Osteocyte (in vitro differentiated cells): Measurements from ENCODE around the gene EFNA5. TPM values are rescaled to one million over a fixed set of nuclear protein-coding genes. Genes with fewer than 3 reads are reported as not detected.

Source experiments
- DNase-seq: peaks from one replicate; pipeline ENCODE4 v3.0.0; 2021; ENCODE audit warnings: mixed read lengths; ENCODE audit not compliant: unreplicated experiment; ENCODE audit errors: extremely low spot score
- H3K27ac Mint-ChIP-seq: one replicate; pipeline ENCODE4 v1.8.0; 2021; ENCODE audit warnings: mild to moderate bottlenecking, mixed read lengths; ENCODE audit not compliant: unreplicated experiment
- H3K27me3 Mint-ChIP-seq: one replicate; pipeline ENCODE4 v1.8.0; 2021; ENCODE audit warnings: mixed read lengths; ENCODE audit not compliant: unreplicated experiment
- H3K36me3 Mint-ChIP-seq: one replicate; pipeline ENCODE4 v1.8.0; 2021; ENCODE audit warnings: mixed read lengths; ENCODE audit not compliant: unreplicated experiment
- H3K4me1 Mint-ChIP-seq: one replicate; pipeline ENCODE4 v1.8.0; 2021; ENCODE audit warnings: mixed read lengths; ENCODE audit not compliant: unreplicated experiment
- H3K4me3 Mint-ChIP-seq: one replicate; pipeline ENCODE4 v1.8.0; 2021; ENCODE audit warnings: mild to moderate bottlenecking, moderate library complexity, mixed read lengths; ENCODE audit not compliant: unreplicated experiment
- H3K9me3 Mint-ChIP-seq: one replicate; pipeline ENCODE4 v1.8.0; 2021; ENCODE audit warnings: mixed read lengths; ENCODE audit not compliant: unreplicated experiment
- total RNA-seq: library from RNA; stranded (reverse); gene quantifications from 2 replicates; pipeline ENCODE4 v1.2.1, GENCODE V29; 2021
- TF ChIP-seq, protein P1 (sequence below): fragments of 200-600 bp; sonication (generic); IDR thresholded peaks from 2 replicates; pipeline ENCODE4 v1.5.0; 2021; ENCODE audit warnings: antibody characterized with exemption, mild to moderate bottlenecking, moderate library complexity

EFNA5 gene
- total RNA-seq, 1 donor from 2014 or later = 34.2 TPM

DNA sequence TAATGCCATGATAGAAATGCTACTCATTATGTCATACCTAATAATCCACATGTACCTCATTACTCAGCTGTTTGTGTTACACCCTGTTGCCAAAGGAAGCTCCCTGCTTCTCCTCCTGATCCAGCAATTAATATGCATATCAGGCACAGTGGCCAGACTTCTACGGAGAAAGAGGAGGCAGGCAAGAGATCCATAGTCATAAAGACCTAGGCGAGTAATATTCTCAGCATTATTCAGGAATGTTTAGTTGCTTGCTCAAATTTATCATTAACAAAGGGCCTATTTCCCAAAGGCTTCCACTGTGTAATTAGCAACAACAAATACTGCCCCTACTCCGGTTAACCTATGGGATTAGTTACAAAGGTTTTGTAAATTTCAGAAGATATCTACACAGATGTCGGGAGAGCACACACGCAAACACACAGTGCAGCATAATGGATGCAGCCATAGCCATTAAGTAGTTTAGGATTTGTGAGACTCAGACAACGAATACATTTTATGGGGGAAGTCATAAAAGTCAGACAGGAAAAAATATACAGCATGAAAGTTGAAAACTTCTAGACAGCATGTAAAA is 192.6 kb downstream of the EFNA5 start:
- Mint-ChIP-seq H3K4me1 (peaks cover 11% of the 10 kb centered on the region), H3K36me3 (no peaks in the 10 kb centered on the region), H3K4me3 (no peak overlapping the region), H3K27ac (no peak overlapping the region), H3K27me3 (no peaks in the 10 kb centered on the region), H3K9me3 (no peaks in the 10 kb centered on the region)
- DNase-seq = no peak
- TF ChIP-seq, protein P1, sequence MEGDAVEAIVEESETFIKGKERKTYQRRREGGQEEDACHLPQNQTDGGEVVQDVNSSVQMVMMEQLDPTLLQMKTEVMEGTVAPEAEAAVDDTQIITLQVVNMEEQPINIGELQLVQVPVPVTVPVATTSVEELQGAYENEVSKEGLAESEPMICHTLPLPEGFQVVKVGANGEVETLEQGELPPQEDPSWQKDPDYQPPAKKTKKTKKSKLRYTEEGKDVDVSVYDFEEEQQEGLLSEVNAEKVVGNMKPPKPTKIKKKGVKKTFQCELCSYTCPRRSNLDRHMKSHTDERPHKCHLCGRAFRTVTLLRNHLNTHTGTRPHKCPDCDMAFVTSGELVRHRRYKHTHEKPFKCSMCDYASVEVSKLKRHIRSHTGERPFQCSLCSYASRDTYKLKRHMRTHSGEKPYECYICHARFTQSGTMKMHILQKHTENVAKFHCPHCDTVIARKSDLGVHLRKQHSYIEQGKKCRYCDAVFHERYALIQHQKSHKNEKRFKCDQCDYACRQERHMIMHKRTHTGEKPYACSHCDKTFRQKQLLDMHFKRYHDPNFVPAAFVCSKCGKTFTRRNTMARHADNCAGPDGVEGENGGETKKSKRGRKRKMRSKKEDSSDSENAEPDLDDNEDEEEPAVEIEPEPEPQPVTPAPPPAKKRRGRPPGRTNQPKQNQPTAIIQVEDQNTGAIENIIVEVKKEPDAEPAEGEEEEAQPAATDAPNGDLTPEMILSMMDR = no peak

DNA sequence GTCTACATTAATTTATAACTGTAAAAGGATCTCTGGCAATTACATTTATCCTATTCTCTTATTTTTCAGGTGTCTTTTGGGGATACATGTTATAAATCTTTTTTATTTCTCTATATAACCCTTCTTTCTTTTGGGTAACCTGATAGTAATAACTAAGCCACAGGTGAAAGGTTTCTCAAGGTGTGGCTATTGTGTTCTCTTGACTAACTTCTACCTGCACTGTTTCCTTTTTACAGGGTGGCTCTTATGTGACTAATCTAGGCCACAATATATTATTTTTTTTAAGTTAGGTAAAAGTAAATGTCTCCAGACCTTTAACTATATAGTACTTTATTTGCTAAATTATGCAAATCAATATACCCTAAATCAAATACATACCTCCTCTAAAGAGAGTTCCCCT is 193.2 kb downstream of the EFNA5 start:
- TF ChIP-seq, protein P1 = no peak
- H3K27ac Mint-ChIP-seq = no peak overlapping the region
- H3K27me3 Mint-ChIP-seq = no peaks in the 10 kb centered on the region
- no peak overlapping the region for H3K4me3 Mint-ChIP-seq
- H3K9me3 Mint-ChIP-seq = no peaks in the 10 kb centered on the region
- H3K4me1 Mint-ChIP-seq = peaks cover 11% of the 10 kb centered on the region
- no peaks in the 10 kb centered on the region for H3K36me3 Mint-ChIP-seq
- DNase-seq = no peak

DNA sequence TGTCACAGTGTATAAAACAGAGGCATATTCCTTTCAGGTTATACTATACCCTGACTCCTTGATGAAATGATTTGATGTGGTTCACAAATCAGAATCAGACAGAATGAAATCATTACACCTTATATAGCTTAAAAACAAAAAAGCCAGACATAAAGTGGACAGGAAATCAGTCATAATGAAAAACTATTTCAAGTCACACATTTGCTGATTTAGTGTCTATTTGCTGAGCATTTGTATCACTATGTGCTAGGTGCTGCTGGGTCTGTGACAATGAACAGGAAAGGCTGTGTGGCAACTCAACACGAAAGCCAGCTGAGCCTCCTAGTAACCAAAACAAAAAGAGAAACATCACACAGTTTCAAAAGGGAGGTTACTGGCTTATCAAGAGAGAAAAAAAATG is 194.0 kb downstream of the EFNA5 start:
- H3K27ac Mint-ChIP-seq = no peak overlapping the region
- no peak overlapping the region for H3K4me3 Mint-ChIP-seq
- TF ChIP-seq, protein P1 = no peak
- no peak for DNase-seq
- no peaks in the 10 kb centered on the region for H3K9me3 Mint-ChIP-seq
- H3K4me1 Mint-ChIP-seq = peaks cover 11% of the 10 kb centered on the region
- H3K27me3 Mint-ChIP-seq = no peaks in the 10 kb centered on the region
- no peaks in the 10 kb centered on the region for H3K36me3 Mint-ChIP-seq

DNA sequence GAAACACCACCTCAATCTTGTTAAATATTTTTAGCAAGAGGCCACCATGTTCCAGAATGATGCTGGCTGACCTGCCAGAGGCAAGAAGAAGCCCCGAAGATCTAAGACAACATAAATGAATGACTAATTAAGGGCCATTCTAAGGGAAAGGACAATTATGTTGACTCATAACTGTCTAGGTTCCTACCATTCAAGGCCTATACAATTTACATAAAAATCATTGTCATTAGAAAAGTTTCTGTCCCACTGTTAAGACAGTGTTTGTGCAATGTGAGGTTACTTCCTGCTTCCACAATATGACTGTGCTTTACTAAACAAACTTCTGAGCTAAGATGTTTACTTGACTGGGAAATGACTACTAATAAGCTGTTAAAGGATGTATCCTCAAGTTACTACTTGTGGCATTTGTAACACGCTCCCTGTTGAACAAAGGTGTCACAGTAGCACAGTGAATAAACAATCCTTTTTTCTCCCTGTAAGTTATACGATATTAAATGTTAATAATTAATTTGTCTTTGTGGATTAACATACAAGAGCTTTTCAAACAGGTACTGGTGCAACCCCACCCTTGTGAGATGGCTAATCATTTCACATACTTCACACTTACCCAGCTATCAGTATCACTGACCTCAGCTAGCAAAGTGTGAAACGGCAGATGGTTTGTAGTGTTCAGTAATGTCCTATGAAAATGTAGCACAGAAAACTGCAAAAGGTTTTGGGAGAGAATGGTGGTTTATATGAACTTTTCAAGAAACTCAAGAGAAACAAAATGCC is 195.8 kb downstream of the EFNA5 start:
- DNase-seq = no peak
- no peak overlapping the region for H3K27ac Mint-ChIP-seq
- H3K27me3 Mint-ChIP-seq = no peaks in the 10 kb centered on the region
- H3K4me1 Mint-ChIP-seq = peaks cover 11% of the 10 kb centered on the region
- TF ChIP-seq, protein P1 = no peak
- H3K4me3 Mint-ChIP-seq = no peak overlapping the region
- H3K9me3 Mint-ChIP-seq = no peaks in the 10 kb centered on the region
- no peaks in the 10 kb centered on the region for H3K36me3 Mint-ChIP-seq

DNA sequence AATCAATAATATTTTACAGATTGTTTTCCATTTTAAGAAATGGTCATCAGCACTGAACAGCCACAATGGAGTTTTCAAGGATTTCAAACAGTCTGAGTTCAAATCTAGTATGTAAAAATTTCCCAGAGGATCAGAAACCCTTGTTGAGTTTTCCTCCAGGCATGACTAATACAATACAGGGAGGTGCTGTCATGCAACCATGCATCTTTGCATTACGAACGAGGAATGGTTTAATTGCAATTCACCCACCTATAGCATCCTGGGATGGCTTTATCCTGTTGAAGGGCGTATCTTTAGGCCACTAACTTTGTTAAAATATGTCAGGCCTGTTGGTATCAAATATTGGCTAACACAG is 196.4 kb downstream of the EFNA5 start:
- no peak for DNase-seq
- peaks cover 14% of the 10 kb centered on the region for H3K4me1 Mint-ChIP-seq
- H3K4me3 Mint-ChIP-seq = no peak overlapping the region
- H3K27ac Mint-ChIP-seq = no peak overlapping the region
- TF ChIP-seq, protein P1 = no peak
- no peaks in the 10 kb centered on the region for H3K9me3 Mint-ChIP-seq
- H3K36me3 Mint-ChIP-seq = no peaks in the 10 kb centered on the region
- no peaks in the 10 kb centered on the region for H3K27me3 Mint-ChIP-seq
